ENCODE results near the gene RAB31. TPM values are rescaled to one million over a fixed set of nuclear protein-coding genes. Genes with fewer than 3 reads are reported as not detected.

RAB31 gene
- total RNA-seq, 2 donors from 2014 or later, result 4.7 to 16.0 TPM

DNA sequence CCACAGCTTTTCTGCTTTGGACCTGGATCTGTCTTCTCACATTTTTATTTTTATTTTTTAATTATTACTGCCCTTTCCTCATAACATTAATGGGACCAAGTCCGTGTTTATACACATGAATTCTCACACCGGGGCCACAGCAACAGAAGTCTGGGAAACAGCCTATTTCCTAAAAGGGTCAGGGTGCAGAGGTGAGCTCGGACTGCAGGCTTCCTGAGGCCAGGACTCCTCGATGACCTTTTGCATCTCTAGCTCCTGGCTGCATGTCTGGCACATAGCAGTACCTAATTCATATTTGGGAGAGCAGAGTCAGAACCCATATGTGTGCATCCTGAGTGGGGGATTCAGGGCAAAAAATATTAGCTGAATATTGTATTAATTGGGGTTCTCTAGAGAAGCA is 9.6 kb upstream of the RAB31 start:
- no peak for DNase-seq
- no peaks in the 10 kb centered on the region for H3K27me3 ChIP-seq

GRCh38 chr18:9700261-9700796 is 7.8 kb upstream of the RAB31 start:
- no peak for TF ChIP-seq CTCF (IDR thresholded peaks at IDR 0.05)
- intact Hi-C loops (cut with DNase I), result loop anchor here (10.0 kb wide), 1 partner anchor 76 kb away; no protein-coding TSS in a partner anchor
- DNase-seq, result no peak

More for the DNA sequence above, 9.6 kb upstream of the RAB31 start:
- H3K9ac ChIP-seq (ENCODE audit: low read depth in 2 of 2, low read length in 2 of 2), result no peak overlapping the region
- H3K27ac ChIP-seq, result no peak overlapping the region
- intact Hi-C loops (cut with DNase I), result no loop called here
- no peak for TF ChIP-seq CTCF (IDR thresholded peaks at IDR 0.05)
- H3K9me3 ChIP-seq, result no peaks in the 10 kb centered on the region
- no peaks in the 10 kb centered on the region for H3K4me1 ChIP-seq
- no peaks in the 10 kb centered on the region for H3K36me3 ChIP-seq
- no peak overlapping the region for H3K4me3 ChIP-seq

DNA sequence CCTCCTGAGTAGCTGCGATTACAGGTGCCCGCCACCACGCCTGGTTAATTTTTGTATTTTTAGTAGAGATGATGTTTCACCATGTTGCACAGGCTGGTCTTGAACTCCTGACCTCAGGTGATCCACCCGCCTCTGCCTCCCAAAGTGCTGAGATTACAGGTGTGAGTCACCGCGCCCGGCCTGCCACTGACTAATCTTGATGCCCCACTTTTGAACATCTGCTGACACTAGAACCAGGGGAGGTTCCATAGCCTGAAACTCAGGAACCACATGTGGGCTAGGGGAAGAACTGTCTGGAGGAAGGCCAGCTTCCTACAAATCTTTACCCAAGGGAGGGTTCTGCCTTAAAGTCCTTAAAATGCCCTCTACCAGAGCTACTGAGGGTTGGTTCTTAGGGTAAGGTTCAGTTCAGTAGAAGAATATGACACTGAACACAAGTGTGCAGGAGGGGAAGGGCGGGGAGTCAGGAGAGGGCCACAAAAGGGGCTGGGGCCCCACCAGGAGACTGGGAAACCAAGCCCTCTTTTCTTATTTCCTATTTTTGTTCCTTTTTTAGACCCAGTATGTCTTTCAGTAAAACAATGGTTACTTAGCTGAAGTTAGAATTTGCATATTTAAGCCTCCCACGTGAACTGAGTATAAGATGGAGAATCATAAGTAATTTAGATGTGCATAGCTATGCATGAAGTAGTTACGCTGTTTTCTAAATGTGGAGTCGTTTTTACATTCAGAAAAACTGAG is 6.3 kb upstream of the RAB31 start:
- no peak overlapping the region for H3K4me3 ChIP-seq
- no peak overlapping the region for H3K27ac ChIP-seq
- no peaks in the 10 kb centered on the region for H3K27me3 ChIP-seq
- H3K36me3 ChIP-seq, result no peaks in the 10 kb centered on the region
- no peaks in the 10 kb centered on the region for H3K9me3 ChIP-seq
- H3K9ac ChIP-seq (ENCODE audit: low read depth in 2 of 2, low read length in 2 of 2), result no peak overlapping the region
- TF ChIP-seq CTCF (IDR thresholded peaks at IDR 0.05), result no peak
- no peak for DNase-seq
- intact Hi-C loops (cut with DNase I), result loop anchor here (10.0 kb wide), 1 partner anchor 77 kb away; no protein-coding TSS in a partner anchor
- no peaks in the 10 kb centered on the region for H3K4me1 ChIP-seq

More at GRCh38 chr18:9700261-9700796, 7.8 kb upstream of the RAB31 start:
- Histone ChIP-seq H3K27ac (no peak overlapping the region), H3K4me1 (no peaks in the 10 kb centered on the region), H3K9ac (ENCODE audit: low read depth in 2 of 2, low read length in 2 of 2) (no peak overlapping the region), H3K4me3 (no peak overlapping the region), H3K36me3 (no peaks in the 10 kb centered on the region), H3K9me3 (no peaks in the 10 kb centered on the region), H3K27me3 (no peaks in the 10 kb centered on the region)

DNA sequence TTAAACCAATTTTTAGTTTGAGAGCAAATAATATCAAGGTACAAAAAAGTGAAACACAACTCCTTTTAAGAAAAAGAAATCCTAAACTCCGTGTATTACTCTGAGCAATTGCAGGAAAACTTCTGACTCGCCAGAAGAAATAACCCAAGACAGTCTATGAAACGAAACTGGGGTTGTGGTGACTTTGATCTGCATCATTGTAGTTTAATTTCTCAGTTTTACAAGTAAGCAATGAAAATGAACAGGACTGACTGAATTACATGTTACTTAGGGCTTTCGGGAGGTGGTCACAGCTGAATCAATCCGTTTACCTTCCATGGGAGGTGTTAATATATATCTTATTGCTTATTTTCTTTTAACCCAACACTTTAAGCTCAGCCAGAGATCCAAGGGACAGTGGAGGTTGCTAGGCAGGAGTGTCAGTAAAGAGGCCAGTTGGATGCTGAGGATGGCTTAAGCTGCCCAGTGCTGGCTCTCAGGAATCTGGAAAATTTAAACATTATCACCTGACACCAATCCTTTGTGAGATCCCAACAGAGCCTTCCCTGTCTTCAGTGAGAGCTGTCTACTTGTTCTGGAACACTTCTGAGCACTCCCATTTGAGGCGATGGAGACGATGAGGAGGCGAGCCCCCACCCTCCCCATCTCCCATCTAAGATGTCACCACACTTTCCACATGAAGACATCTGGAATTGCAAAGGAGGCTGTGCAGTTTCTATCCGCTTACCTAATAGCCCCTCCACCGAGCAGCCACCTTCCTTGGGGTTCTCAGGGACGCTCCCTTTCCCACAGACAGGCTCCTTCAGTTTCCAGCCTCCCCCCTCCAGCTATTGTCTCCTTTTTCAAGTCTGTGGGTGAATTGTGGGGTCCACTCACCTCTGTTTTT is 3.6 kb upstream of the RAB31 start:
- no peak overlapping the region for H3K27ac ChIP-seq
- TF ChIP-seq CTCF (IDR thresholded peaks at IDR 0.05), result no peak
- H3K27me3 ChIP-seq, result peaks cover 10% of the 10 kb centered on the region
- DNase-seq, result no peak
- no peaks in the 10 kb centered on the region for H3K9me3 ChIP-seq
- no peak overlapping the region for H3K9ac ChIP-seq (ENCODE audit: low read depth in 2 of 2, low read length in 2 of 2)
- intact Hi-C loops (cut with DNase I), result loop anchor here (10.0 kb wide), 1 partner anchor 80 kb away; no protein-coding TSS in a partner anchor
- no peak overlapping the region for H3K4me3 ChIP-seq
- H3K4me1 ChIP-seq, result peaks cover 5% of the 10 kb centered on the region
- no peaks in the 10 kb centered on the region for H3K36me3 ChIP-seq

DNA sequence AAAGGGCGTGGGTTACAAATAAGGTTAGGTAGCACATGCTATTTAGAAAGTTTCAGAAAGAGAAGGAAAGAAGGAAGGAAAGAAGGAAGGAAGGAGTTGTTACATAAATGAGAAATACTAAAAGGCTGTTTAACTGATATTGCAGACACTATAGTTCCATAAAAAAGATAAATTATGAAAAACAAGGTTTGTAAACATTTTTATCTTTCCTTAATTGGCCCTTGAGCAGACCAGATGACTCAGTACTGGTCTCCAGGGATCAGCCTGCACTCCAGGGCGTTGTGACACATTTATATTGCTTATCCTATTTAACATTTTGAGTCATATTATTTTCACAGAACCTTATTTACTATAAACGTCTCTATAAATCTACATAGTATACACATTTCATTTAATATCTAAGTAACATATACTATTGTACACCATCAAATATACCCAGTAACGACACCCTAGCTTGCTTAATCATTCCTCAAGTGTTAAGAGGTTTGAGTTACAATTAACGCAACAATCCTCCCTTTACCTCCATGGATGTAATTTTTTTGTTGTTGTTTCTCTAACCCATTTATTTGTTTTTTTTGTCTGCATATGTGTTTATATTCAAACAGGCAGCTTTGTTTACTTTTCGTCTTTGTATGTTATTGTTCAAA is 2.8 kb upstream of the RAB31 start:
- no peak for TF ChIP-seq CTCF (IDR thresholded peaks at IDR 0.05)
- H3K9me3 ChIP-seq, result no peaks in the 10 kb centered on the region
- no peak overlapping the region for H3K9ac ChIP-seq (ENCODE audit: low read depth in 2 of 2, low read length in 2 of 2)
- peaks cover 10% of the 10 kb centered on the region for H3K27me3 ChIP-seq
- H3K36me3 ChIP-seq, result no peaks in the 10 kb centered on the region
- no peak overlapping the region for H3K27ac ChIP-seq
- H3K4me3 ChIP-seq, result no peak overlapping the region
- DNase-seq, result no peak
- H3K4me1 ChIP-seq, result peaks cover 5% of the 10 kb centered on the region
- intact Hi-C loops (cut with DNase I), result loop anchor here (10.0 kb wide), 1 partner anchor 81 kb away; no protein-coding TSS in a partner anchor

Measured in colonic mucosa (tissue), 4 donors.